GM19452 (cell line): ENCODE measurements around the gene REV3L.
"Not testable (repeated sequence)": the region's sequence is repeated elsewhere in the genome, so short reads cannot be mapped to it uniquely, and the experiment has no call there.

ENCODE experiments used
- ATAC-seq: cut with Tn5 transposase; IDR thresholded peaks from one replicate; pipeline ENCODE4 v1.9.1; 2021; ENCODE audit not compliant: unreplicated experiment

REV3L gene

GRCh38 chr6:111266276-111266675 is 216.7 kb downstream of the REV3L start:
- no peak for ATAC-seq

GRCh38 chr6:111265842-111266241 is 217.2 kb downstream of the REV3L start:
- no peak for ATAC-seq

- no peak for ATAC-seq
Measured at GRCh38 chr6:111263837-111264236, 219.2 kb downstream of the REV3L start.

- no peak for ATAC-seq
Measured at GRCh38 chr6:111260570-111261298, 222.3 kb downstream of the REV3L start.

- peak; percentile 98 for ATAC-seq
Measured at GRCh38 chr6:111259089-111259831, 223.8 kb downstream of the REV3L start.

- peak; percentile 14 for ATAC-seq
Measured at GRCh38 chr6:111258615-111259088, 224.4 kb downstream of the REV3L start.

GRCh38 chr6:111258010-111258409 is 225.0 kb downstream of the REV3L start:
- no peak for ATAC-seq

- no peak for ATAC-seq
Measured at GRCh38 chr6:111256646-111257045, 226.4 kb downstream of the REV3L start.

GRCh38 chr6:111255838-111256237 is 227.2 kb downstream of the REV3L start:
- ATAC-seq: not testable (repeated sequence)

- no peak for ATAC-seq
Measured at GRCh38 chr6:111254779-111255166, 228.2 kb downstream of the REV3L start.

- ATAC-seq: no peak
Measured at GRCh38 chr6:111254004-111254778, 228.8 kb downstream of the REV3L start.

GRCh38 chr6:111252726-111253125 is 230.3 kb downstream of the REV3L start:
- no peak for ATAC-seq

GRCh38 chr6:111250791-111251354 is 232.1 kb downstream of the REV3L start:
- no peak for ATAC-seq
